Stomach (tissue), 9 donors: ENCODE data around the gene VIPR2. TPM values are rescaled to one million over a fixed set of nuclear protein-coding genes. Genes with fewer than 3 reads are reported as not detected.

Source experiments
- DNase-seq, 2 donors: peaks; one replicate each; pipeline versions ENCODE4 v3.0.0 to v3.0.0-alpha.2; 2013 to 2019
- H3K27ac ChIP-seq, 5 donors: fragments of 200-600 bp in 4 of 5; sonication (generic) in 4 of 5; one replicate each; pipeline ENCODE4 v1.5.1; 2013 to 2019; ENCODE audit warnings: mild to moderate bottlenecking in 1 of 5, moderate library complexity in 1 of 5
- H3K27me3 ChIP-seq, 3 donors: fragments of 200-600 bp; sonication (generic); one replicate each; pipeline ENCODE4 v1.5.1; 2017 to 2019; ENCODE audit warnings: mixed run types in 1 of 3
- H3K36me3 ChIP-seq, 4 donors: fragments of 200-600 bp; sonication (generic); 1 replicate in 3 of 4; 2 replicates in 1 of 4; pipeline ENCODE4 v1.5.1; 2016 to 2019
- H3K4me1 ChIP-seq, 4 donors: fragments of 200-600 bp; sonication (generic); one replicate each; pipeline ENCODE4 v1.5.1; 2016 to 2019
- H3K4me3 ChIP-seq, 4 donors: fragments of 200-600 bp; sonication (generic) in 3 of 4; one replicate each; pipeline ENCODE4 v1.5.1; 2016 to 2019; ENCODE audit warnings: mild to moderate bottlenecking in 1 of 4
- H3K9me3 ChIP-seq, 4 donors: fragments of 200-600 bp; sonication (generic); one replicate each; pipeline ENCODE4 v1.5.1; 2016 to 2019
- CTCF ChIP-seq, 7 experiments: fragments of 450-650 bp in 4 of 7; fragments of 200-600 bp in 3 of 7; sonication (generic) in 3 of 7; IDR thresholded peaks; one replicate each; pipeline ENCODE4 v1.5.1; 2016 to 2019; ENCODE audit warnings: antibody characterized with exemption in 7 of 7, control low read depth in 2 of 7, mild to moderate bottlenecking in 1 of 7
- EP300 ChIP-seq: sonication (generic); formaldehyde crosslinking; IDR thresholded peaks from one replicate; pipeline ENCODE4 v1.6.1; 2017; ENCODE audit warnings: antibody characterized with exemption
- POLR2A ChIP-seq, 4 donors: fragments of 450-650 bp; IDR thresholded peaks; one replicate each; pipeline ENCODE4 v1.6.1; 2016; ENCODE audit warnings: antibody characterized with exemption in 4 of 4, control low read depth in 2 of 4, mild to moderate bottlenecking in 1 of 4, moderate library complexity in 1 of 4
- POLR2AphosphoS5 ChIP-seq, 3 donors: sonication (generic); formaldehyde crosslinking; IDR thresholded peaks; one replicate each; pipeline ENCODE4 v1.6.1; 2016; ENCODE audit warnings: antibody characterized with exemption in 3 of 3
- WGBS, 5 donors: extraction: QIAGEN DNeasy Blood & Tissue Kit in 3 of 5; methylation state at CpG; one replicate each; pipeline versions ENCODE4 v1.1.5 to v1.1.7; 2013 to 2018; 5-methylcytosine and 5-hydroxymethylcytosine counted together
- intact Hi-C: fragments of 100-400 bp; cut with DNase I; formaldehyde crosslinking; loops from one replicate; pipeline ENCODE4 v1.15.1; 2023; ENCODE audit warnings: low total_unique reads
- polyA plus RNA-seq, 3 donors: library from polyadenylated mRNA; stranded (reverse); fragments of 200-250 nt; gene quantifications; one replicate each; pipeline ENCODE4 v1.2.3, GENCODE V29; 2013
- total RNA-seq, 5 donors: library from RNA; depleted of rRNA; stranded (reverse); fragments of >200 nt; gene quantifications; one replicate each; pipeline versions ENCODE4 v1.1.0 to v1.2.3, GENCODE V29; 2014 to 2016
- donor health status: healthy with polysubstance abuse.
- donor health status: Bipolar disorder and iron deficiency.
- donor health status: healthy.

The VIPR2 gene
- total and polyA plus RNA-seq, 8 donors, result 1.2 to 25.4 (median 4.6) TPM

DNA sequence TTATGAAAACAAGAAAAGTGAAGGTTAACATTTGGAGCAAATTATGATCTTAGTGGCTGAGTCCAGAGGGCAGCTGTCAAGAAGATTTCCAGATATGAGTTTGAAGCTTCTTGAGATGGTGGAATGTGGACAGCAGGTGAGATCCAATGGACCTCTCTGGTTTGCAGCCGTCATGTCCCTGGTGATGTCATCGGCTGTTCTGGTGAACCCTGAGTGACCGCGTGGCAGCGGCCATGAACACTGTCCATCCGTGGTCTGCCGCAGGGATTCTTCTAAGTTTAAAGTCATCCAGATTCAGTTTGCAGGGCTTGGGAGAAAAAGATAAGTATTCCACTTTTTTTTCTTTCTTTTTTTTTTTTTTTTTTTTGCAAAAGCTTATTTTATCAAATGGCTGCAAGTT, 15.8 kb upstream of the VIPR2 start:
- 93 to 95% (median 93%) methylated on average over 7 of the region's 7 CpGs for WGBS, 5 donors
- TF ChIP-seq EP300 (no peak), POLR2A (IDR thresholded peaks at IDR 0.05) (no peak), POLR2AphosphoS5 (IDR thresholded peaks at IDR 0.05) (no peak), CTCF (IDR thresholded peaks at IDR 0.05) (no peak)
- Histone ChIP-seq H3K27ac (no peak overlapping the region), H3K36me3 (no peaks in the 10 kb centered on the region), H3K4me1 (no peaks in the 10 kb centered on the region), H3K27me3 (no peaks in the 10 kb centered on the region), H3K4me3 (no peak overlapping the region), H3K9me3 (peaks cover 0 to 1% (median 0%) of the 10 kb centered on the region in 4 donors)
- no peak for DNase-seq
- intact Hi-C loops, result no loop called here

GRCh38 chr7:159159731-159160130, 15.1 kb upstream of the VIPR2 start:
- no peaks in the 10 kb centered on the region for H3K36me3 ChIP-seq
- H3K4me3 ChIP-seq, result no peak overlapping the region
- DNase-seq, result no peak
- intact Hi-C loops, result no loop called here
- H3K9me3 ChIP-seq, result no peaks in the 10 kb centered on the region
- no peaks in the 10 kb centered on the region for H3K4me1 ChIP-seq
- TF ChIP-seq POLR2A (IDR thresholded peaks at IDR 0.05) (no peak), EP300 (no peak), POLR2AphosphoS5 (IDR thresholded peaks at IDR 0.05) (no peak), CTCF (IDR thresholded peaks at IDR 0.05) (no peak)
- H3K27ac ChIP-seq, result no peak overlapping the region
- H3K27me3 ChIP-seq, result no peaks in the 10 kb centered on the region
- 74 to 84% (median 78%) methylated on average over 6 of the region's 6 CpGs for WGBS, 5 donors

DNA sequence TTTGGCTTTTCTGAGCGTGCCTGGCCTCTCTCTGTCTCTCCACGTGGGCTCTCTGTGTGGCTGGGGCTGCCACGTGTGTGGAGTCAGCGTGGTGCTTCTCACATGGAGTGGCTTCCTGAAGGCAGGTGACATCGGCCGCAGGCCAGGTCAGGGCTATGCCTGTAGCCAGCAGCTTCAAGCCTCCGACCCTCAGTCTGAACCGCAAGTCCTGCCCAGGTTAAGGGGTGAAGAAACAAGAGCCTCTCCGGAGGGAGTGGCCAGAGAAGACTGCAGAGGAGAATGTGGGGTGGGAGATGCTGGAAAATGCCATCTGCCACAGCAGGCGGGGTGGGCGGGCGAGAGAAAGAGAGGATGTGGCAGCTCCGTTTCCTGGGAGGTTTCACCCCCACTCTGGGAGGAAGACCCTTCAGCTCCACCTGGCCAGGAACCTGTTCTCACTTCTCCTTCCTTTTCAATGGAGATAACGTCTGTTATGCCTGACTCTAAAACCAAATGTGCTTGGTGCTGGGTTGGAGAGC, 14.3 kb upstream of the VIPR2 start:
- H3K4me3 ChIP-seq, result no peak overlapping the region
- H3K27ac ChIP-seq, result no peak overlapping the region
- no peaks in the 10 kb centered on the region for H3K9me3 ChIP-seq
- no peak for DNase-seq
- 57 to 67% (median 64%) methylated on average over 8 to 14 of the region's 14 CpGs for WGBS, 5 donors
- TF ChIP-seq EP300, result no peak
- no peak for TF ChIP-seq POLR2AphosphoS5 (IDR thresholded peaks at IDR 0.05)
- TF ChIP-seq CTCF (IDR thresholded peaks at IDR 0.05), result no peak
- no peak for TF ChIP-seq POLR2A (IDR thresholded peaks at IDR 0.05)
- H3K4me1 ChIP-seq, result no peaks in the 10 kb centered on the region
- no peaks in the 10 kb centered on the region for H3K27me3 ChIP-seq
- intact Hi-C loops, result no loop called here
- H3K36me3 ChIP-seq, result no peaks in the 10 kb centered on the region

- DNase-seq, result no peak
- Histone ChIP-seq H3K27ac (no peak overlapping the region), H3K27me3 (no peaks in the 10 kb centered on the region), H3K4me3 (no peak overlapping the region), H3K36me3 (no peaks in the 10 kb centered on the region), H3K9me3 (no peaks in the 10 kb centered on the region), H3K4me1 (no peaks in the 10 kb centered on the region)
- intact Hi-C loops, result no loop called here
- no peak for TF ChIP-seq POLR2AphosphoS5 (IDR thresholded peaks at IDR 0.05)
- no peak for TF ChIP-seq POLR2A (IDR thresholded peaks at IDR 0.05)
- no peak for TF ChIP-seq CTCF (IDR thresholded peaks at IDR 0.05)
- no peak for TF ChIP-seq EP300
- 88 to 91% (median 89%) methylated on average over 25 to 29 of the region's 29 CpGs for WGBS, 5 donors
Observed at GRCh38 chr7:159158125-159158887, 13.6 kb upstream of the VIPR2 start.
